CD4-positive, alpha-beta T cell treated with Interferon gamma for 1 hour (primary cell): Measurements from ENCODE around the gene TTC12.

ENCODE experiments used
- DNase-seq: peaks from one replicate; pipeline ENCODE4 v3.0.0-alpha.2; 2020

Gene TTC12

DNA sequence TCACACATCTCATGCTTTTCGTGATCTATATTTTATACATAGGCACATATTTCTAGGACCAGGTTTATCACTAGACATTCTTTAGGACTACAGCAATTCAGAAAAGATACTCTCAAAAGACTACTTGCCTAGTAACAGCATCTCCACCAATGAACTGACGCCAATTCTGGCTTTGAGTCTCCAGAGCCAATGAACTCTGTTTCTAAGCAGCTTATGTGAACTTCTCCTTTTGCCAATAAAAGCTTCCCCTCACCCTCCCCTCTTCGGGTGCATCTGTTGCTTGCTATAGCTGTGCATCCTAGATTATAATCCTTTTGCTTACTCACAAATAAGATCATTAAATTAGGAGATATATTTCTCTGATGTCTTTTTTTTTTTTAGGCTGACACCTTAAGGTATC is 61.8 kb downstream of the TTC12 start:
- peak; percentile 31 for DNase-seq

DNA sequence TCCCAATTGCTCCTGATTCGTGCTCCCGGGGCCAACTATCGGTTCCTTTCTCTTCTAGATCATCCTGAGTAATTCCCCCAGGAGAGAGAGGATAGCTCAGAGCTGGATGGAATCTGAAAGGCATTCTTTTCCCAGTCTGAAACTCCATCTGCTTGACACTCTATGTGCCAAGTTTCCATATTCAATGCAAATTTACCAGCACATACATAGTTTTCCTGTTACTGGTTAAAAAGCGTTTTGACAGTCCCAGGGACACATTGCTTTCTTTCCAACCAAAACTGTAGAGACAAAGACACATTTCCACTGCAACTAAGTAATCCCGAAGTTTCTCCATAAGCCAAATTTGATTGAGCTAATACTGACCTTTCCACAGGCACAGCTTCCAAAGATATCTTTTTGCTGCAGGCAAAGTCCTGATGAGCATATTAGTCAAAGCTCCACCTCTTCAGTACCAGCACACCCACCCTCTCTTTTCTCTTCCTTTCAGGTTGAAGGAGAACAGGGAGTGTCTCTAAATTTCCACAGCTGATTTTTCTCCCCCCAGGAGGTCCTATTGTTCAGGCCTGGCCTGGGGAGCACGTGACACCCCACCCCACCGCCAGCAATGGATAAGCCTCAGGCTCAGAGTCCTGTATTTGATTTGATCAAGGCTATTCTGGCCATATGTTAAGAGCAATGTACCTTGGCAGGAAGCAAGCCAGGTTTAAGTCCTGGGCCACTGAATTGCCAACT is 63.5 kb downstream of the TTC12 start:
- DNase-seq, result no peak

DNA sequence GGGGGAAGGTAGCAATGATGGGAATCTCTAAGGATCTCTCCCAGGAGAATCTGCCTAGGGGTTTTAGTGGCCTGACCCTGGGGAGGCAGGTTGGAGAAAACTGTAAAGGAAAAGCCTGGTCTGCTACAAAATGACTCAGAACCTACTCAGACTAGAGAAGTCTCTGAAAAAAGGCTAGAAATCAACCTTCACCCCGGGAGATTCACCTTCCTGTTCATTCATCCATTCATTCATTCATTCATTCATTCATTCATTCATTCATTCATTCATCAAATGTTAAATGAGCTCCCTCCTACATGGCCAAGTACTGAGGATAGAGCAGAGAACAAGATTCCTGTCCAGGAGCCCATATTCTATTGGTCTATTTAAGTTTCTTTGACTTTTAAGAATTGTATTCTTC is 64.3 kb downstream of the TTC12 start:
- no peak for DNase-seq

DNA sequence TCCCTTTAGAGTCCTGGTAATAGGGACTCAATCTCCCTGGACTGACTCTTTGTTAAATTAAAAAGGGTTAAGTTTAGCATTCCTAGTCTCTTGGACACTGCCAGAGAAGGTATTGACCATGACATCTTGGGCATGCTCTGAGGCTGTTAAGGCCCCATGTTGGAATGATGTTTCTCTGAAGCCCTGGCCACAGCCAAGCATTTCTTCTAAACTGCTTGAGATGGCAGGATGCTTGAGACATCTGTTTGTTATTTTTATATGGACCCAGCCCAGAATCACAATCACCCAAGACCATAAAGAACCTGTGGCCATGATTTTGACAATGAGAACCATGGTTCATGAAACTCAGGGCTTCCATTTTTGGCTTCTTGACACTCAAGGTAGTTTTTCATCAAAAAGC is 67.7 kb downstream of the TTC12 start:
- DNase-seq, result no peak

DNA sequence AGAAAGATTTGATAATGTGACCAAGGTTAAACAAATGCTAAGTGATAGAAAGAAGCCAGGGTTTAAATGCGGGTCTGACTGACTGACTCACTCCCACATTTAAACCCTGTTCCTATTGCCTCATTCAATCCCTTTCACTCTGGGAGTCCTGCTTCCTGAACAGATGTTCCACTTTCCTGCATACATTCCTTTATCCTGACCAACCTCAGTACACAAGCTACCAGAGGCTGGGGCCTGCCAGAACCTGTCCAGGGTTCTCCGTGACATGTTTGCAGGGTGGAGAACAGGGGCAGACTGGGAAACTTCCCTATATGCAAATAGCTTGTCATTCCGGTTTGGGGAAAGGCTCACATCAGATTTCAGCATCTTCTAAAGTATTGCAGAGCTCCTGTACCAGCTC is 70.2 kb downstream of the TTC12 start:
- DNase-seq, result no peak

DNA sequence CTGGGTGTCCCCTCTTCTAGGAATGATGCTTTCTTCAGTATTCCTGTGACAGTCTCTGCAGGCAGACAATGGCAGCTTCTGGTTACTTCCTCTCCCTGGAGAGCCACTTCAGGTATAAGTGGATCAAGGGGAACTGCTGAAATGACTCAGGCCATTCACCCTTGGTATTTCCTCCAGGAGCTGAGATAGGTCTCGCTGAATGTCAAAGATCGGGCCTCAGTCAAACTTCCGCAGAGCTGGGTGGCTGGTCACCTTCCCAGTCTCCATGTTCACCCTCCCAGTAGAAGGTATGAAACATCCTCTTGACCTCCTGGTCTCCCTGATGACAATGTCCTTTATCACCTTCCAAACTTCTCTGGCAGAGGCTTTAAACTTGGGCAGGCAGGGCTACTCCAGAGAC is 71.4 kb downstream of the TTC12 start:
- no peak for DNase-seq

DNA sequence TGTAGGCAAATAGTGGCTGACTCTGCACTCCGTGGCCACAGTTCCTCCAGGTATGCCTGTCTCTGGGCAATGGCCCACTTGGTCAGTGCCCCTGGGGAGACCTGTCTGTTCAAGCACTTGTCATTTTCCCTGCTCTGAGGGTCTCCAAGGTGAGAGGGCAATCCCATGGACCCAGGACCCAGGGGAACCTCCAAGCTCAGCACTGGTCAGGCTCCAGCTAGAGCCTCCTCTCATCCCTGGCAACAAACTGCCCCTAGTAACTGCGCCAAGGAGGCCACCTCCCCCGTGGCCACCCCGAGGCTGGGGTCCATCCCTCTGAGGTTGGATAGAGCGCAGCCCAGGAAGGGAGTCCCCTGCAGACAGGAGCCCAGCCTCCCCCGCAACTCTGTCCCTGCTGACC is 72.5 kb downstream of the TTC12 start:
- no peak for DNase-seq

DNA sequence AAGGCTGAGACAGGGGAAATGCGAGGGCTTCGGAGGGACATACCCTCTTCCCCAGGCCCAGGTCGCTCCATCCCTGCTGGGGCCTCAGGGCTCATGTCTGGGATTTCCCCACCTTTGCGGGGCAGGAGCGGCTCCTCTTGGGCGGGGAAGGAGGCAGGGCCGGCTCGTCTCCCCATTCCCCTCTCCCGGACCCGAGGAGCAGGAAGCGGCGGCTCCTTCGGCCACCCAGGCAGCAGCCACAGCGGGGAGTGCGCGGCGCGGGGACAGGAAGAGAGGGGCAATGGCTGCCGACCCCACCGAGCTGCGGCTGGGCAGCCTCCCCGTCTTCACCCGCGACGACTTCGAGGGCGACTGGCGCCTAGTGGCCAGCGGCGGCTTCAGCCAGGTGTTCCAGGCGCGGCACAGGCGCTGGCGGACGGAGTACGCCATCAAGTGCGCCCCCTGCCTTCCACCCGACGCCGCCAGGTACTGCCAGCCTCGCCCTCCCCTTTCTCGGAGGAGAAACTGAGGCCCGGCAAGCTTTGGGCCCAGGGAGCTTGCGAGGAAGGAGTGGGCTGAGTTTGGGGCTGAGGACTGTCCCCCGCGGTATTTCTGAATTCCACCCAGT is 73.3 kb downstream of the TTC12 start, which contains the start of gene ANKK1:
Gene ANKK1, plus strand, starts transcription at position 175 of the 607 bp plus-strand sequence. Its CDS starts 106 bp downstream, at position 281.
- DNase-seq, result no peak

DNA sequence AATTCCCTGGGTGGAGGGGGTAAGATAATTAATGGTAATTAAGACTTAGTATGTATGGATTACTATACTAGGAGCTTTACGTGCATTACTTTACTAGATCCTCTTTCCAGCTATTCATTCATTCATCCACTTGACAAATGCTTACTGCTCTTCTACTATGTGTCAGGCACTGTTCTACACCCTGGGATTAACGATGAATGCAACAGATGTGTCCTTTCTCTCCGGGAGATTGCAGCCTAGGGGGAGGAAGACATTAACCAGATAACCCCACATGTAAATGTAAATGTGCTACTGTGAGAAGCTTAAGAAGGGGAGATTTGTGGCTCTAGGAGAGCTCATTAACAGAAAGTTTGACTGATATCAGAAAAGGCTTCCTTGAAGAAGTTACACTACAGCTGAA is 74.9 kb downstream of the TTC12 start:
- DNase-seq, result no peak

DNA sequence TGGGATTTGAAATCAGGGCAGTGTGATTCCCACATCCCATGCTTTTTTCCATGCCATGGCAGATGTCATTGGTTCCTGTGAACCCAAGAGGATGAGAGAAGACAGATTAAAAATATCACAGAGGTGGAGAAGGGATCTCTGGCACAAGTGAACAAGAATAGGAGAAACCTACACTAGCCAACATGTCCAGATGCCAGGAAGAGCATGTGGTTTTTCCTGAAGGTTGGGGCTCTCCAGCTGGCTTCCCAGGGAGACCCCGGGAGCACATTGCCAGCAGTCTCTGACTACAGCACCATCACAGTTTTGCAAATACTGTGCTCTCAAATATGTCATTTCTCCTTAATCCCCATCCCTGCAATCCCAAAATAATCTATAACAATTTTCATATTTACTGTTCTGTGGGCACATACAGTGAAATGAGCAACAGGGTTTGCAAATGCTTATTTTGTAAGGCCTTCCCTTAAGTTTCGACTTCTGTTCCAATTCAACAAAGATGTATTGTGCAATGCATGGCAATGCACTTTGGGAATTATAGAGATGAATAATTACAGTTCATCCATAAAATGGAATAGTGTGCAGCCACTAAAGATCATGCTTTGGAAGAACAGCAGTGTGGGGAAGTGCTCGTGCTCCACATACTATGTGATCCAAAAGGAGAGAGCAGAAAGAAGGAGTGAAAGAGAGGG is 78.0 kb downstream of the TTC12 start:
- DNase-seq, result no peak

DNA sequence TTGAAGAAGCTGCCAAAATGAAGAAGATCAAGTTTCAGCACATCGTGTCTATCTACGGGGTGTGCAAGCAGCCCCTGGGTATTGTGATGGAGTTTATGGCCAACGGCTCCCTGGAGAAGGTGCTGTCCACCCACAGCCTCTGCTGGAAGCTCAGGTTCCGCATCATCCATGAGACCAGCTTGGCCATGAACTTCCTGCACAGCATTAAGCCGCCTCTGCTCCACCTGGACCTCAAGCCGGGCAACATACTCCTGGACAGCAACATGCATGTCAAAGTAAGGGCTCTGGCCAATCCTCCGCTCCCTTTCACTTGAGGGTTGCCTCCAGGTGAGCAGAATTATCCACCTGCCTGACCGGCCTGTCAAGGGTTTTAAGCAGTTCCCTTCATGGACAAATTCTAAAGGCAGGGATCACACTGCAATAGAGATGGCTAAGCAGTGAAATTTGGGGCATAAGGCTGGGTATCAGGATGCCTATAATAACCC is 79.2 kb downstream of the TTC12 start:
- no peak for DNase-seq

DNA sequence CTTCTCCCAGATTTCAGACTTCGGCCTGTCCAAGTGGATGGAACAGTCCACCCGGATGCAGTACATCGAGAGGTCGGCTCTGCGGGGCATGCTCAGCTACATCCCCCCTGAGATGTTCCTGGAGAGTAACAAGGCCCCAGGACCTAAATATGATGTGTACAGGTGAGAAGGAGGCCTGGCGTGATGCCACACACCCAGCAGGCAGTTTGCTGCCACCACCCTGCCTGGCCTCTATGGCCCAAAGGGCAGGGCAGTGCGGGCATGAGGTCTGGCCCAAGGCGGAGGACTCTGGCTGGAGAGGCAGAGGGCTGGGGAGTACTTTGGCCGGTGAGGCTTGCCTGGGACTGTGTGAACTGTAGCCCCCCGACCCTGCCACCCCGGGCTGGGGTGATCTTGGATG is 80.5 kb downstream of the TTC12 start:
- no peak for DNase-seq

DNA sequence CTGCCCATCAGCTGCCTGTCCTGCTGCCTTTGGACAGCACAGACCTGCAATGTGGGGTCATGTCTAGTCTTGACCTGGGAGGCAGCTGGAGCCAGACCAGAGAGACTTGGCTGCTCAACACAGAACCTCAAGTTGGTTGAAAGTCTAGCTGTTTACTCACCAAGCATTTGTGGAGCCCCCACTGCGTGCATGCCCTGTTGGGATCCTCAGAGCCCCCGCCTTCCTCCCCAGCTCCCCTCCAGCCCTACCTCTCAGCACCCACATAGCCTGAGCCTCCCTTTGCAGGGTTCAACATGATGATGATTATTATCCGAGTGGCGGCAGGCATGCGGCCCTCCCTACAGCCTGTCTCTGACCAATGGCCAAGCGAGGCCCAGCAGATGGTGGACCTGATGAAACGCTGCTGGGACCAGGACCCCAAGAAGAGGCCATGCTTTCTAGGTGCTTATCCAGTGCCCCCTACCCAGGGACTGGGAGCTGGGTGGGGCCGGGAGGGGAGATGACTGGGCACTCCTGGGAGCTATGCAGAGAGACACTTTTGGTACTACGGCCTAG is 81.5 kb downstream of the TTC12 start:
- no peak for DNase-seq

DNA sequence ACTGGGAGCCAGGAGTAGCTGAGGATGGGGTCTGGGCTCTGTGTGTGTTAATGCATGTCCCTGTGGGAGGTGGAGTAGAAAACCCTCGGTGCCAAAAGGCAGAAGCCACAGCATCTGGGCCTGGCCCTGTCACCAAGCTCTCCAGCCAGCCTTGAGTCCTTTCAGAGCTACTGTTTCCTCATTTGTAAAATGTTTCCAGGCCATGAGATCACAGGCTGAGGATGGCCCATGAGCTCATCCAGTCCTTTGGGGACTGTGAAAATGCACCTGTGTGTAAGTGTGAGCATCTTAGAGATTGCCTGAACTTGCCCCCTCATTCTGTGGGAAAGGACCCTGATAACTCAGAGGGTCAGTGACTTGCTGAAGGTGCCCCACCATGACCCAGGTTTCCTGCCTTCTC is 82.3 kb downstream of the TTC12 start:
- DNase-seq, result no peak

DNA sequence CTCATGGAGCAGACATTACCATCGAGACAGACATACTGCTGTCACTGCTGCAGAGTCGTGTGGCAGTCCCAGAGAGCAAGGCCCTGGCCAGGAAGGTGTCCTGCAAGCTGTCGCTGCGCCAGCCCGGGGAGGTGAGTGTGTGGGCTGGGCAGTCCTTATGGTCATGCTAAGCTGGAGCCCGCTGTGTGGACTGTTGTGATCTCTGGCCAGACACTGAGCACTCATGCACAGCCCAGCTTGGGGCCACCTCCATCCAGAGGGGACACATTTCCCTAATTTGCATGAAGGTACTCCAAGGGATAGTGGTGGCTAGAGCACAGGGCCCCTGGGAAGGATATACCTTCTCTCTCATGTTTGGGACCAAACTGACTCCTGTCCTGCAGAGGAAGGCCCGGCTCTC is 82.8 kb downstream of the TTC12 start:
- no peak for DNase-seq

DNA sequence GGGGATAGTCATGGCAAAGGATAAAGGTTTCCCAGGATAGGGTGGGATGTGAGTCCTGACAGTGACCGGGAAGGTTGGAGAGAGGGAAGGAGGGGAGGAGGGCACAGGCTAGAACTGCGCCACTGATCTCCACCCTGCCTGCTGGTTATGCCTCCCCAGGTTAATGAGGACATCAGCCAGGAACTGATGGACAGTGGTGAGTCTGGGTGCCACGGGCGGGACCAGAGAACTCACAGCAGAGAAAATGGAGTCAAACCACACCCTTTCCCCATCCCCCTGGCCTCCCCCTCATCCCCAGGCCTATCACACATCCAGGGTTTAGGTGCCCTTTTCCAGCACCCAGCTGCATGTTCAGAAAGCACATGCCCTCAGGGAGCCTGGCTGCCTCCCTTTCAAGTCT is 83.4 kb downstream of the TTC12 start:
- no peak for DNase-seq

DNA sequence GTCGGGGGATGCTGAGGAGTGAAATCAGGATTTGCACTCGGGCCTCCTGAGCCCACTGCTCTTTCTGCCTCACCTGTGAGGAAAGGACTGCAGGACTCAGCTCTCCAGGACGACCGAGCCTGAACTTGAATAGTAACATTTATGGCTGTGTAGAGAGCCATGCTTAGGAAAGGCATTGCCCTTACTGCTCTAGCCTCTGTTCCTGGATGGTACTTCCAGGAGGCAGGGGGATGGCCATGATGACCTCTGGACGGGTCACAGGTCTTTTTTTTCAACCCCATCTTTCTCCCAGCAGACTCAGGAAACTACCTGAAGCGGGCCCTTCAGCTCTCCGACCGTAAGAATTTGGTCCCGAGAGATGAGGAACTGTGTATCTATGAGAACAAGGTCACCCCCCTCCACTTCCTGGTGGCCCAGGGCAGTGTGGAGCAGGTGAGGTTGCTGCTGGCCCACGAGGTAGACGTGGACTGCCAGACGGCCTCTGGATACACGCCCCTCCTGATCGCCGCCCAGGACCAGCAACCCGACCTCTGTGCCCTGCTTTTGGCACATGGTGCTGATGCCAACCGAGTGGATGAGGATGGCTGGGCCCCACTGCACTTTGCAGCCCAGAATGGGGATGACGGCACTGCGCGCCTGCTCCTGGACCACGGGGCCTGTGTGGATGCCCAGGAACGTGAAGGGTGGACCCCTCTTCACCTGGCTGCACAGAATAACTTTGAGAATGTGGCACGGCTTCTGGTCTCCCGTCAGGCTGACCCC is 84.5 kb downstream of the TTC12 start:
- no peak for DNase-seq

DNA sequence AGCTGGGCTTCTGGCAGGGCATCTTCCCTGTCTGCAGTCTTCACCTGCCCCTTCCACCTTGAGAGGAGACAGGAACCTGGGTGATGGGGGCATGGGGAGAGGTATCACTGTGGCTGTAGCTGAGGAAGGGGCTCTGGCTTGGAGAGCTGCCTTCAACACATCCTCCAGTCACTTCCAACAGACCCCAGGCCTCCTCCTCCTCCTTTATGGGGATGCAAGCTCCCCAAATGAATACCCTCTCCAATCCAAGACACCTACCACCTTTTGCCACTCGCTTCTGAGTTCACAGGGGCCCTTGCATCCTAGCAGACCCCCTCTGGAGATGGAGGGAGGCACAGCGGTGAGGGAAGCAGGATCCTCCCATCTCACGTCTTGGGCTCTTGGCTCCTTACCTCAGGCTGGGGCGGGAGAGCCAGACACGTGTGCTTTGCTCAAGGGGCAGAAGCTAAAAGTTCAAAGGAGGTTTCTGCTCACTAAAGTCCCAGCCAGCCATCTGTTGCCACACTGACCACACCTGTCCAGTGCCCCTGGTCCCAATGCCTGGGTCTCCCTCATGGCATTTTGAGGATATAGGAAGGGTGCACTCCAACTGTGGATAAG is 86.3 kb downstream of the TTC12 start:
- DNase-seq, result no peak

DNA sequence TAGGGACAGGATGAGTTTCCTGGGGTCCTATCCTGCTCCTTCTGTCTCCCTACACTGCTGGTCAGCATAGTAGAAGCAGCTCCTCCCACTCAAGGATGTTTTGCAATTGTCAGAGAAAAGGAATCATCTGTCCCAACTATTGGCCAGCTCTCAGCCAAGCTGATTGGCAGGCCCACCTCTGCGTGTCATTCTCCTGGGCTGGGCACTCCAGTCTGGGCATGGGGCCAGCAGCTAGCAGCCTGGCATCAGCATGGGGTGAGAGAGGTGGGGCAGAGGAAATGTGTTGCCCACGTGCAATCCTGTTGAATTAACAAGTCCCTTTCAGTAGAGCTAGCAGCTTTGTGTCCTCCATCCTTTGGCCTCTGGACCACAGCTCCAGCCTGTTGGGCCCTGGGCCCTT is 87.3 kb downstream of the TTC12 start:
- no peak for DNase-seq

DNA sequence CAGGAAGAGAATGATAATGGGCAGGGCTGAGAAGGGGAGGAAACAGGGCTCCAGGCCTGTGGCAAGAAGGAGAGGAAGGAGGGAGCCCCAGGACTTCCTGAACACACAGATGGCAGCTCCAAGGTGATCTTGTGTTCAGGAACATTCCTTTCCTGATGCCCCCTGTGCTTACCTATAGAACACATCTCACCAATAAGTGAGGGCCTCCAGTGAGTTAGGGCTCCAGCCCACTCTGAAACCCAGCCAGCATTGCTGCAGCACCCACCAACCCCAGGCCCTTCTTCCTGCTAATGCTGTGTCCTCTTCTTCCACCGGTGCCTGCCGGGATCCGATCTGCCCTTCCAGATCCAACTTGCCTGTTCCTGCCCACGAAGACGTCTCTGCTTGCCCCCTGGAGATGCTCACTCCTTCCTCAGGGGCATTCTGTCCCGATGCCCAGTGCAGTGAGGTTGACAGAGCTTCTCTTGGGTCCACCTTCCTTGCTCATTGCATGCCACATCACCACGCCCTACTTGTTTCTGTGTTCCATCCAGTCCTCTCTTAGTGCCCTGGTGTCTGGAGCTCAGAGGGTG is 90.6 kb downstream of the TTC12 start:
- DNase-seq, result no peak

DNA sequence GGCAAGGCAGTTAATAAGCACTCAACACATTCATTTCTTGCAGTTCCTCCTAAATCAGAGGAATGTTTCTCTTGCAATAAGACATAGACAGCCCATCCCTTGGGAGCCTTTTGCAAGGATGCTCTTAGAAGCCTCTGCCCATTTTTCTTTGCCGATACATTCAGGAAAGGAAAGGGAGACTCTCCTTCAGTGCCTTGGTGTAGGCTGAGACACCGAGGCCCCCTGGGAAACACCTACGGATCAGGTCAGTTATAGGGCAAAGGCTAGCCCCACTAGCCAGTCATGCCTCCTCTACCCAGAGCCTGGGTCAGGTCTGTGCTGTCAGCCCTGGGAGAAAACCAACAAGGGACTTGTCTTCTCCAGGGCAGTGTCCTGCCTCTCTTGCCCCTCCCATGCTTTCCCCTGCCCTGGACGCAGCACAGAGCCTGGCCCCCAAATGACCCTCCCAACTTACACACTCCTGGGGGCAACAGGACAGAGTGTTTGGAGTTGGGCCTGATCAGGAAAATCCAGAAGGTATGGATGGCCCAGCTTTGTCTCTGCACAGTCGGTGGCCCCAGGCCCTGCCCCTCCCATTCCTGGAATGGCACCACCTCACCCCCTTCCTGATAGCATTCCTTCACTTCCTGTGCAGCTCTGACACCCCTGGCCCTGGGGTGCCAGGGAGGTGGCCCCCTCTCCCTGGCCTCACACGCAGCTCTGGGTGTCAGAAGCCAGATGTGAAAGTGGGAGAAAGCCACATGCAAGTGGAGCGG is 91.5 kb downstream of the TTC12 start:
- DNase-seq, result no peak

DNA sequence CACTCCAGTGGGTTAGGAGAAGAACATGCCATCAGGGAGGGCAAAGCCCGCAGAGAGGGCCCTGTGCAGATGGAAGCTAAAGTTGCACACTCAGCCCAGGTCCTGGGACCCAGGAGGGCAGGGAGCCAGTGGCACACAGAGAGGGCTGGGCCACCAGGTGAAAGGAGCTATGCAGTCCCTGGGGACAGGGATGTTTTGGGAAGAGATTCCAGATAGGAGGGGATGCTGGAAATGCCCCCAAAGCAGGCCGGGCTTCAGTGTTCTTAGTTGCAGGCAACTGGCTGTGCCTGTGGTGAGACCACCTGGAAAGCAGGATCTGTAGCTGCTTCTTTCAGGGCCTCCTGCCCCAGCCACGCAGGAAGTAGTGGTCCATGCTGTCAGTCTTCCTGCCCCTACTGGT is 92.8 kb downstream of the TTC12 start:
- no peak for DNase-seq
